Neural cell (in vitro differentiated cells): ENCODE data around the gene IL18R1. TPM values are rescaled to one million over a fixed set of nuclear protein-coding genes. Genes with fewer than 3 reads are reported as not detected.

Experiments used
- H2AFZ ChIP-seq: fragments of 200-600, 300-800 bp; sonication (generic), shearing (Covaris generic); 2 replicates; pipeline ENCODE4 v1.6.0; 2014; ENCODE audit warnings: low read depth, mild to moderate bottlenecking, antibody characterized with exemption, low read length, moderate library complexity
- H3F3A ChIP-seq: fragments of 200-600 bp; shearing (Covaris generic); 2 replicates; pipeline ENCODE4 v1.6.1; 2016; ENCODE audit warnings: mild to moderate bottlenecking, moderate library complexity, mixed read lengths, antibody characterized with exemption, low read length; ENCODE audit not compliant: insufficient read depth, poor library complexity, severe bottlenecking
- H3K27ac ChIP-seq: fragments of 200-600, 300-800 bp; sonication (generic), shearing (Covaris generic); 2 replicates; pipeline ENCODE4 v1.5.1; 2014; ENCODE audit warnings: mild to moderate bottlenecking, low read length, moderate library complexity
- H3K27me3 ChIP-seq: fragments of 300-800, 200-600 bp; sonication (generic), shearing (Covaris generic); 2 replicates; pipeline ENCODE4 v1.6.0; 2014; ENCODE audit warnings: mild to moderate bottlenecking, low read depth, low read length, moderate library complexity; ENCODE audit not compliant: insufficient read depth
- H3K36me3 ChIP-seq: fragments of 300-800, 200-600 bp; sonication (generic), shearing (Covaris generic); 2 replicates; pipeline ENCODE4 v1.5.1; 2014; ENCODE audit warnings: mild to moderate bottlenecking, antibody characterized with exemption, low read length, moderate library complexity; ENCODE audit not compliant: insufficient read depth
- H3K4me2 ChIP-seq: fragments of 300-800, 200-600 bp; sonication (generic), shearing (Covaris generic); 2 replicates; pipeline ENCODE4 v1.6.0; 2014; ENCODE audit warnings: mild to moderate bottlenecking, low read length
- H3K4me3 ChIP-seq: fragments of 300-800, 200-600 bp; sonication (generic), shearing (Covaris generic); 2 replicates; pipeline ENCODE4 v1.5.1; 2014; ENCODE audit warnings: mild to moderate bottlenecking, low read length, moderate library complexity
- H3K79me2 ChIP-seq: fragments of 200-600 bp; shearing (Covaris generic); replicated peaks from 2 replicates; pipeline ENCODE4 v1.6.0; 2014; ENCODE audit warnings: mild to moderate bottlenecking, low read length, moderate library complexity; ENCODE audit not compliant: insufficient read depth
- H3K9ac ChIP-seq: fragments of 300-800, 200-600 bp; sonication (generic), shearing (Covaris generic); 2 replicates; pipeline ENCODE4 v1.6.1; 2016; ENCODE audit warnings: mild to moderate bottlenecking, low read length, mixed read lengths
- H3K9me2 ChIP-seq: fragments of 200-600 bp; shearing (Covaris generic); 2 replicates; pipeline ENCODE4 v1.6.1; 2016; ENCODE audit warnings: mild to moderate bottlenecking, low read length, mixed read lengths; ENCODE audit not compliant: insufficient read depth
- H3K9me3 ChIP-seq: fragments of 200-600, 300-800 bp; sonication (generic), shearing (Covaris generic); 2 replicates; pipeline ENCODE4 v1.6.1; 2016; ENCODE audit warnings: mild to moderate bottlenecking, mixed run types, low read length, moderate library complexity, mixed read lengths
- H4K20me1 ChIP-seq: fragments of 200-600 bp; shearing (Covaris generic); 2 replicates; pipeline ENCODE4 v1.6.1; 2016; ENCODE audit warnings: mild to moderate bottlenecking, mixed run types; ENCODE audit not compliant: insufficient read depth
- CTCF ChIP-seq: fragments of 450-650 bp; IDR thresholded peaks from 2 replicates; pipeline ENCODE4 v1.5.1; 2014; ENCODE audit warnings: antibody characterized with exemption, mild to moderate bottlenecking, moderate library complexity; ENCODE audit not compliant: poor library complexity, severe bottlenecking
- EP300 ChIP-seq: fragments of 450-650 bp; conservative IDR thresholded peaks from 2 replicates; pipeline ENCODE4 v1.6.1; 2014; ENCODE audit warnings: antibody characterized with exemption, mild to moderate bottlenecking, moderate library complexity; ENCODE audit not compliant: poor library complexity, severe bottlenecking
- EZH2 ChIP-seq: fragments of 200-600, 300-800 bp; shearing (Covaris generic), sonication (generic); IDR thresholded peaks from 2 replicates; pipeline ENCODE4 v1.6.1; 2014; ENCODE audit warnings: antibody characterized with exemption, low read length, borderline replicate concordance, mild to moderate bottlenecking; ENCODE audit not compliant: insufficient read depth, poor library complexity, severe bottlenecking
- MXI1 ChIP-seq: fragments of 450-650 bp; conservative IDR thresholded peaks from 2 replicates; pipeline ENCODE4 v1.6.1; 2014; ENCODE audit warnings: antibody characterized with exemption, mild to moderate bottlenecking; ENCODE audit not compliant: poor library complexity, severe bottlenecking
- POLR2AphosphoS5 ChIP-seq: IDR thresholded peaks from 2 replicates; pipeline ENCODE4 v1.6.1; 2012
- RAD21 ChIP-seq: fragments of 450-650 bp; conservative IDR thresholded peaks from 2 replicates; pipeline ENCODE4 v1.6.1; 2014; ENCODE audit warnings: antibody characterized with exemption, mild to moderate bottlenecking, moderate library complexity
- REST ChIP-seq: IDR thresholded peaks from 2 replicates; pipeline ENCODE4 v1.6.1; 2012; ENCODE audit warnings: borderline replicate concordance
- SMC3 ChIP-seq: fragments of 450-650 bp; conservative IDR thresholded peaks from 2 replicates; pipeline ENCODE4 v1.6.1; 2014; ENCODE audit warnings: antibody characterized with exemption, mild to moderate bottlenecking, moderate library complexity; ENCODE audit not compliant: poor library complexity
- TAF1 ChIP-seq: IDR thresholded peaks from 2 replicates; pipeline ENCODE4 v1.6.1; 2012; ENCODE audit warnings: low read depth
- polyA plus RNA-seq: library from polyadenylated mRNA; depleted of rRNA; stranded (reverse); fragments of >200 nt; gene quantifications from 2 replicates; pipeline ENCODE4 v1.2.3, GENCODE V29; 2014

Gene IL18R1
- polyA plus RNA-seq, 1 donor from 2014 or later: 0.09 TPM

GRCh38 chr2:102418421-102418961 lies 62.9 kb downstream of the IL18R1 start:
- no peaks in the 10 kb centered on the region for H3K9me2 ChIP-seq
- no peak for TF ChIP-seq CTCF
- TF ChIP-seq TAF1: no peak
- no peak for TF ChIP-seq REST
- no peak for TF ChIP-seq EZH2
- TF ChIP-seq SMC3: no peak
- TF ChIP-seq MXI1: no peak
- TF ChIP-seq POLR2AphosphoS5: no peak
- TF ChIP-seq EP300: no peak
- TF ChIP-seq RAD21: no peak
- no peak overlapping the region for H3K4me3 ChIP-seq
- no peak overlapping the region for H3K4me2 ChIP-seq
- H3K9me3 ChIP-seq: no peaks in the 10 kb centered on the region
- H3K79me2 ChIP-seq: no peaks in the 10 kb centered on the region
- no peaks in the 10 kb centered on the region for H4K20me1 ChIP-seq
- H2AFZ ChIP-seq: no peak overlapping the region
- no peak overlapping the region for H3K9ac ChIP-seq
- no peaks in the 10 kb centered on the region for H3F3A ChIP-seq
- no peaks in the 10 kb centered on the region for H3K27me3 ChIP-seq
- no peaks in the 10 kb centered on the region for H3K36me3 ChIP-seq
- H3K27ac ChIP-seq: no peak overlapping the region

GRCh38 chr2:102420290-102420689 lies 64.7 kb downstream of the IL18R1 start:
- Histone ChIP-seq H3K27me3 (no peaks in the 10 kb centered on the region), H3K9me3 (no peaks in the 10 kb centered on the region), H3F3A (no peaks in the 10 kb centered on the region), H3K4me3 (no peak overlapping the region), H3K9ac (no peak overlapping the region), H3K4me2 (no peak overlapping the region), H4K20me1 (no peaks in the 10 kb centered on the region), H3K79me2 (no peaks in the 10 kb centered on the region), H3K9me2 (no peaks in the 10 kb centered on the region), H2AFZ (no peak overlapping the region), H3K27ac (no peak overlapping the region), H3K36me3 (no peaks in the 10 kb centered on the region)
- TF ChIP-seq TAF1 (no peak), EP300 (no peak), RAD21 (no peak), MXI1 (no peak), EZH2 (no peak), REST (no peak)
